Measurements from ENCODE around the gene C2CD4C. TPM values are rescaled to one million over a fixed set of nuclear protein-coding genes. Genes with fewer than 3 reads are reported as not detected.
"Not testable (repeated sequence)": the region's sequence is repeated elsewhere in the genome, so short reads cannot be mapped to it uniquely, and the experiment has no call there.

The C2CD4C gene
- total RNA-seq, 1 experiment from 2014 or later = 0.12 TPM

DNA sequence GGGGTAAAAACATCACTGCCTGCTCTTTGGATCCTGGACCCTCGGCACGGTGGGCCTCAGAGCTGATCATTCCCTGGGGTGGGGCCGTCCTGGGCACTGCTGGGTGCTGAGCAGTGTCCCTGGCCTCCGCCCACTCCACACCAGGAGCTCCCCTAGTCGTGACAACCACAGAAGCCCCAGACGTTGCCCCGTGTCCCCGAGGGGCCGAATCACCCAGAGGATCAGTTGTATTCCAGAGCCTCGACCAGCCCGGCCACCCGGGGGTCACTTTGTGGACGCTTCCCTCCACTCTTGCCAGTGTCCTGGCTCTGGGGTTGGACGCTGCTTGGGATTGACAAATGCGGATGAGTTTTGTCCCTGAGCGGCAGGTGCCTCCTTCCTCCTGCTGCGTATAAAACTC is 10.2 kb downstream of the C2CD4C start:
- no peak for DNase-seq
- Mint-ChIP-seq H3K4me3 (ENCODE audit: low read depth, unreplicated experiment) (no peak overlapping the region), H3K36me3 (ENCODE audit: insufficient read depth, unreplicated experiment) (peaks cover 6% of the 10 kb centered on the region), H3K27ac (ENCODE audit: unreplicated experiment) (no peak overlapping the region), H3K9me3 (ENCODE audit: low read depth, unreplicated experiment) (peaks cover 5% of the 10 kb centered on the region), H3K27me3 (ENCODE audit: unreplicated experiment) (peaks cover 15% of the 10 kb centered on the region), H3K4me1 (ENCODE audit: low read depth, unreplicated experiment) (no peaks in the 10 kb centered on the region)
- intact Hi-C loops (cut with micrococcal nuclease; ENCODE audit: unreplicated experiment) = no loop called here
- BruUV-seq (replicated peaks) = no TSS peak
- CTCF ChIA-PET = no interaction called here
- TF ChIP-seq, protein P1, sequence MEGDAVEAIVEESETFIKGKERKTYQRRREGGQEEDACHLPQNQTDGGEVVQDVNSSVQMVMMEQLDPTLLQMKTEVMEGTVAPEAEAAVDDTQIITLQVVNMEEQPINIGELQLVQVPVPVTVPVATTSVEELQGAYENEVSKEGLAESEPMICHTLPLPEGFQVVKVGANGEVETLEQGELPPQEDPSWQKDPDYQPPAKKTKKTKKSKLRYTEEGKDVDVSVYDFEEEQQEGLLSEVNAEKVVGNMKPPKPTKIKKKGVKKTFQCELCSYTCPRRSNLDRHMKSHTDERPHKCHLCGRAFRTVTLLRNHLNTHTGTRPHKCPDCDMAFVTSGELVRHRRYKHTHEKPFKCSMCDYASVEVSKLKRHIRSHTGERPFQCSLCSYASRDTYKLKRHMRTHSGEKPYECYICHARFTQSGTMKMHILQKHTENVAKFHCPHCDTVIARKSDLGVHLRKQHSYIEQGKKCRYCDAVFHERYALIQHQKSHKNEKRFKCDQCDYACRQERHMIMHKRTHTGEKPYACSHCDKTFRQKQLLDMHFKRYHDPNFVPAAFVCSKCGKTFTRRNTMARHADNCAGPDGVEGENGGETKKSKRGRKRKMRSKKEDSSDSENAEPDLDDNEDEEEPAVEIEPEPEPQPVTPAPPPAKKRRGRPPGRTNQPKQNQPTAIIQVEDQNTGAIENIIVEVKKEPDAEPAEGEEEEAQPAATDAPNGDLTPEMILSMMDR (IDR thresholded peaks at IDR 0.05; ENCODE audit: unreplicated experiment) = no peak

DNA sequence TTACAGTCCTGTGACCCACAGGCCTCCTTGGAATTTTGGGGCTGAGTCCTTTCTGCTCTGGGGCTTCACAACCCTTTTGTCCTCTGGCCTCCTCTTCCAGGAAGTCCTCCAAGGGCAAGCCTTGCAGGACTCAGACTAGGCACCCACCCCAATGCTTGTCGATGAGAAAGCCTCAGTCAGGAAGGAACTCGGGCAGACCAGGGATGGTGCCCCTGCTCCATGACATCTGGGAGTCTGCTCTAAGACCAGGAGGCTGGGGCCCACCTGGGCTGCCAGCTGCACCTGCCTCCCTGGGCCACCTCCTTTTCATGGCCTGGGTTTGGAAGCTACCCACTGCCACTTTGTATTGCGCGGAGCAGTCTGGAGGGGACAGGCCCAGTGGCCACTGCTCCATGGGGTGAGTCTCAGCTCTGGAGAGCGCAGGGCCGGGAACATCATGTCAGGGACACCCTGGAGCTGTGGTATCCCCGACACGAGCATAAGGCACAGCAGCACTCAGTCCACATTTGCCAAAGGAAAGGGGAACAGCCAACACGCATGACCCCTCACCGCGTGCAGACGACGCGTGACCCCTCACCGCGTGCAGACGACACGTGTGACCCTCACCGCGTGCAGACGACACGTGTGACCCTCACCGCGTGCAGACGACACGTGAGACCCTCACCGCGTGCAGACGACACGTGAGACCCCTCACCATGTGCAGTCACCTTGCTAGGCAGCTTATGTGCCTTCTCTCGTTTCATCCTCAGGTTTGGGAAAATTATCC is 10.8 kb downstream of the C2CD4C start:
- H3K36me3 Mint-ChIP-seq (ENCODE audit: insufficient read depth, unreplicated experiment) = peaks cover 6% of the 10 kb centered on the region
- no peak for DNase-seq
- H3K9me3 Mint-ChIP-seq (ENCODE audit: low read depth, unreplicated experiment) = peaks cover 7% of the 10 kb centered on the region
- TF ChIP-seq, protein P1 (IDR thresholded peaks at IDR 0.05; ENCODE audit: unreplicated experiment) = no peak
- H3K27me3 Mint-ChIP-seq (ENCODE audit: unreplicated experiment) = peaks cover 11% of the 10 kb centered on the region
- no peak overlapping the region for H3K27ac Mint-ChIP-seq (ENCODE audit: unreplicated experiment)
- intact Hi-C loops (cut with micrococcal nuclease; ENCODE audit: unreplicated experiment) = no loop called here
- BruUV-seq (replicated peaks) = no TSS peak
- no peaks in the 10 kb centered on the region for H3K4me1 Mint-ChIP-seq (ENCODE audit: low read depth, unreplicated experiment)
- no peak overlapping the region for H3K4me3 Mint-ChIP-seq (ENCODE audit: low read depth, unreplicated experiment)
- CTCF ChIA-PET = no interaction called here

DNA sequence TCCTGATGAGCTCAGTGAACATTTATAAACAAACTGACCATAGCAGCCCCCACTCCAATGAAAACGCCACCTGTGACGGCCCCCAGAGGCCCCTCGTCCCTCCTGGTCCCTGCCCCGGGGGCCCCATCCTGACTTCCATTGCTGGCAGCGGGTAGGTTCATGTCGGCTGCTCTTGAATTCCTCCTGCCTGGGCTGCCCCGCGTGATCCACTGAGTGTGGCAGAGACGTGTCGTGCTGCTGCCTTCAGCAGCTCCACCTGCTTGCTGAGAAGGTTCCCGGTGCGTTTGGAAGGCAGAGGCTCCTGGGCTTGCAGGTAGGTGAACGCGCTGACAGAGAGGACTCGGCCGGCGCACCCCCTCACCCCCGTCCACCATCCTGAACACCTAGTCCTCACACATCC is 11.6 kb downstream of the C2CD4C start:
- BruUV-seq (replicated peaks) = no TSS peak
- Mint-ChIP-seq H3K36me3 (ENCODE audit: insufficient read depth, unreplicated experiment) (peaks cover 6% of the 10 kb centered on the region), H3K9me3 (ENCODE audit: low read depth, unreplicated experiment) (peaks cover 9% of the 10 kb centered on the region), H3K27ac (ENCODE audit: unreplicated experiment) (no peak overlapping the region), H3K27me3 (ENCODE audit: unreplicated experiment) (peaks cover 3% of the 10 kb centered on the region), H3K4me1 (ENCODE audit: low read depth, unreplicated experiment) (no peaks in the 10 kb centered on the region), H3K4me3 (ENCODE audit: low read depth, unreplicated experiment) (no peak overlapping the region)
- CTCF ChIA-PET = no interaction called here
- DNase-seq = no peak
- intact Hi-C loops (cut with micrococcal nuclease; ENCODE audit: unreplicated experiment) = no loop called here
- TF ChIP-seq, protein P1 (IDR thresholded peaks at IDR 0.05; ENCODE audit: unreplicated experiment) = no peak

DNA sequence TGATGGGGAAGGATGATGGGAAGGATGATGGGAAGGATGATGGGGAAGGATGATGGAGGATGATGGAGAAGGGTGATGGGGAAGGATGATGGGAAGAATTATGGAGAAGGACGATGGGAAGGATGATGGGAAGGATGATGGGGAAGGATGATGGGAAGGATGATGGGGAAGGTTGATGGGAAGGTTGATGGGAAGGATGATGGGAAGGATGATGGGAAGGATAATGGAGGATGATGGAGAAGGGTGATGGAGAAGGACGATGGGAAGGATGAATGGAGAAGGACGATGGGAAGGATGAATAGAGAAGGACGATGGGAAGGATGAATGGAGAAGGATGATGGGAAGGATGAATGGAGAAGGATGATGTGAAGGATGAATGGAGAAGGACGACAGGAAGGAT is 13.5 kb downstream of the C2CD4C start:
- CTCF ChIA-PET = no interaction called here
- H3K4me1 Mint-ChIP-seq (ENCODE audit: low read depth, unreplicated experiment) = no peaks in the 10 kb centered on the region
- no peak overlapping the region for H3K4me3 Mint-ChIP-seq (ENCODE audit: low read depth, unreplicated experiment)
- peaks cover 6% of the 10 kb centered on the region for H3K36me3 Mint-ChIP-seq (ENCODE audit: insufficient read depth, unreplicated experiment)
- TF ChIP-seq, protein P1 (IDR thresholded peaks at IDR 0.05; ENCODE audit: unreplicated experiment) = no peak
- H3K27ac Mint-ChIP-seq (ENCODE audit: unreplicated experiment) = peak overlapping the region; percentile 6
- DNase-seq = no peak
- intact Hi-C loops (cut with micrococcal nuclease; ENCODE audit: unreplicated experiment) = no loop called here
- no TSS peak for BruUV-seq (replicated peaks)
- peaks cover 13% of the 10 kb centered on the region for H3K9me3 Mint-ChIP-seq (ENCODE audit: low read depth, unreplicated experiment)
- no peaks in the 10 kb centered on the region for H3K27me3 Mint-ChIP-seq (ENCODE audit: unreplicated experiment)

DNA sequence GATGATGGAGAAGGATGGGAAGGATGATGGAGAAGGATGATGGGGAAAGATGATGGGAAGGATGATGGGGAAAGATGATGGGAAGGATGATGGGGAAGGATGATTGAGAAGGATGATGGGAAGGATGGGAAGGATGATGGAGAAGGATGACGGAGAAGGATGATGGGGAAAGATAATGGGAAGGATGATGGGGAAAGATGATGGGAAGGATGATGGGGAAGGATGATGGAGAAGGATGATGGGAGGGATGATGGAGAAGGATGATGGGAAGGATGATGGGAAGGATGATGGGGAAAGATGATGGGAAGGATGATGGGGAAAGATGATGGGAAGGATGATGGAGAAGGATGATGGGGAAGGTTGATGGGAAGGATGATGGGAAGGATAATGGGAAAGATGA is 14.1 kb downstream of the C2CD4C start:
- H3K36me3 Mint-ChIP-seq (ENCODE audit: insufficient read depth, unreplicated experiment); intact Hi-C loops (cut with micrococcal nuclease; ENCODE audit: unreplicated experiment); H3K27ac Mint-ChIP-seq (ENCODE audit: unreplicated experiment); CTCF ChIA-PET; H3K27me3 Mint-ChIP-seq (ENCODE audit: unreplicated experiment); H3K4me3 Mint-ChIP-seq (ENCODE audit: low read depth, unreplicated experiment); DNase-seq; H3K4me1 Mint-ChIP-seq (ENCODE audit: low read depth, unreplicated experiment); BruUV-seq (replicated peaks): not testable (repeated sequence)
- H3K9me3 Mint-ChIP-seq (ENCODE audit: low read depth, unreplicated experiment) = peaks cover 13% of the 10 kb centered on the region

DNA sequence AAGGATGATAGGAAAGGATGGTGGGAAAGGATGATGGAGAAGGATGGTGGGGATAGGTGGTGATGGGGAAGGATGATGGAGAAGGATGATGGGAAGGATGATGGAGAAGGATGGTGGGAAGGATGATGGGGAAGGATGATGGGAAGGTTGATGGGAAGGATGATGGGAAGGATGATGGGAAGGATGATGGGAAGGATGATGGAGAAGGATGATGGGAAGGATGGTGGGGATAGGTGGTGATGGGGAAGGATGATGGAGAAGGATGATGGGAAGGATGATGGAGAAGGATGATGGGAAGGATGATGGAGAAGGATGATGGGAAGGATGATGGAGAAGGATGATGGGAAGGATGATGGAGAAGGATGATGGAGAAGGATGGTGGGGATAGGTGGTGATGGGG is 15.4 kb downstream of the C2CD4C start:
- H3K4me1 Mint-ChIP-seq (ENCODE audit: low read depth, unreplicated experiment); H3K4me3 Mint-ChIP-seq (ENCODE audit: low read depth, unreplicated experiment); H3K27me3 Mint-ChIP-seq (ENCODE audit: unreplicated experiment); CTCF ChIA-PET; intact Hi-C loops (cut with micrococcal nuclease; ENCODE audit: unreplicated experiment); DNase-seq; BruUV-seq (replicated peaks); H3K36me3 Mint-ChIP-seq (ENCODE audit: insufficient read depth, unreplicated experiment); H3K27ac Mint-ChIP-seq (ENCODE audit: unreplicated experiment): not testable (repeated sequence)
- peaks cover 13% of the 10 kb centered on the region for H3K9me3 Mint-ChIP-seq (ENCODE audit: low read depth, unreplicated experiment)

Data from Calu3 (cell line).